Mucosa of rectum (tissue), 2 donors: Measurements from ENCODE around the gene MAGT1.
A peak's percentile ranks its signal among the peaks of the same experiment; 100 is the strongest.

Source experiments
- H3K27ac ChIP-seq, 2 donors: one replicate each; pipeline ENCODE4 v1.7.0; 2013; ENCODE audit warnings: inconsistent platforms in 2 of 2, low read depth in 2 of 2, low read length in 2 of 2
- H3K27me3 ChIP-seq, 2 donors: one replicate each; pipeline ENCODE4 v1.7.0; 2013; ENCODE audit warnings: low read length in 2 of 2; ENCODE audit not compliant: control insufficient read depth in 2 of 2, insufficient read depth in 2 of 2
- H3K36me3 ChIP-seq, 2 donors: one replicate each; pipeline ENCODE4 v1.7.0; 2013; ENCODE audit warnings: low read length in 2 of 2; ENCODE audit not compliant: control insufficient read depth in 2 of 2, insufficient read depth in 2 of 2
- H3K4me1 ChIP-seq, 2 donors: one replicate each; pipeline ENCODE4 v1.7.0; 2013; ENCODE audit warnings: low read length in 2 of 2, mild to moderate bottlenecking in 1 of 2; ENCODE audit not compliant: control insufficient read depth in 2 of 2, insufficient read depth in 2 of 2
- H3K4me3 ChIP-seq, 2 donors: one replicate each; pipeline ENCODE4 v1.7.0; 2013; ENCODE audit warnings: low read length in 2 of 2
- H3K9ac ChIP-seq, 2 donors: one replicate each; pipeline ENCODE4 v1.7.0; 2013; ENCODE audit warnings: low read length in 2 of 2, low read depth in 1 of 2, mild to moderate bottlenecking in 1 of 2
- H3K9me3 ChIP-seq, 2 donors: one replicate each; pipeline ENCODE4 v1.7.0; 2013; ENCODE audit warnings: low read length in 2 of 2; ENCODE audit not compliant: control insufficient read depth in 2 of 2
- donor health status: healthy.
- donor health status: Normal muscosa, but diverticular disease.

Gene MAGT1

GRCh38 chrX:77785486-77786364, 109.5 kb downstream of the MAGT1 start, which contains the start of gene ATRX:
ATRX (minus strand) TSS chrX:77786216; CDS start chrX:77786001, 215 bp downstream.
- Histone ChIP-seq H3K4me1 (peaks cover 2 to 3% of the 10 kb centered on the region in 2 donors), H3K9ac (peak within 1 kb of the TSS; percentile 80 to 84), H3K9me3 (no peaks in the 10 kb centered on the region), H3K36me3 (no peaks in the 10 kb centered on the region), H3K4me3 (peak within 1 kb of the TSS; percentile 85 to 91), H3K27ac (peak within 1 kb of the TSS; percentile 86 to 87), H3K27me3 (no peaks in the 10 kb centered on the region)

GRCh38 chrX:77779695-77780094, 115.5 kb downstream of the MAGT1 start:
- Histone ChIP-seq H3K4me3 (no peak overlapping the region), H3K9me3 (no peaks in the 10 kb centered on the region), H3K27ac (no peak overlapping the region), H3K36me3 (no peaks in the 10 kb centered on the region), H3K4me1 (no peaks in the 10 kb centered on the region), H3K9ac (no peak overlapping the region), H3K27me3 (no peaks in the 10 kb centered on the region)

GRCh38 chrX:77776659-77777058, 118.6 kb downstream of the MAGT1 start:
- Histone ChIP-seq H3K36me3 (no peaks in the 10 kb centered on the region), H3K4me1 (no peaks in the 10 kb centered on the region), H3K27ac (no peak overlapping the region), H3K9ac (no peak overlapping the region), H3K4me3 (no peak overlapping the region), H3K27me3 (no peaks in the 10 kb centered on the region), H3K9me3 (no peaks in the 10 kb centered on the region)
